CD4-positive, alpha-beta T cell treated with Interleukin-17A for 4 hours (primary cell): ENCODE data around the gene URM1.
A peak's percentile ranks its signal among the peaks of the same experiment; 100 is the strongest.
"Not testable (repeated sequence)": the region's sequence is repeated elsewhere in the genome, so short reads cannot be mapped to it uniquely, and the experiment has no call there.

Source experiments
- DNase-seq: peaks from one replicate; pipeline ENCODE4 v3.0.0-alpha.2; 2020; ENCODE audit warnings: mixed read lengths

Gene URM1

DNA sequence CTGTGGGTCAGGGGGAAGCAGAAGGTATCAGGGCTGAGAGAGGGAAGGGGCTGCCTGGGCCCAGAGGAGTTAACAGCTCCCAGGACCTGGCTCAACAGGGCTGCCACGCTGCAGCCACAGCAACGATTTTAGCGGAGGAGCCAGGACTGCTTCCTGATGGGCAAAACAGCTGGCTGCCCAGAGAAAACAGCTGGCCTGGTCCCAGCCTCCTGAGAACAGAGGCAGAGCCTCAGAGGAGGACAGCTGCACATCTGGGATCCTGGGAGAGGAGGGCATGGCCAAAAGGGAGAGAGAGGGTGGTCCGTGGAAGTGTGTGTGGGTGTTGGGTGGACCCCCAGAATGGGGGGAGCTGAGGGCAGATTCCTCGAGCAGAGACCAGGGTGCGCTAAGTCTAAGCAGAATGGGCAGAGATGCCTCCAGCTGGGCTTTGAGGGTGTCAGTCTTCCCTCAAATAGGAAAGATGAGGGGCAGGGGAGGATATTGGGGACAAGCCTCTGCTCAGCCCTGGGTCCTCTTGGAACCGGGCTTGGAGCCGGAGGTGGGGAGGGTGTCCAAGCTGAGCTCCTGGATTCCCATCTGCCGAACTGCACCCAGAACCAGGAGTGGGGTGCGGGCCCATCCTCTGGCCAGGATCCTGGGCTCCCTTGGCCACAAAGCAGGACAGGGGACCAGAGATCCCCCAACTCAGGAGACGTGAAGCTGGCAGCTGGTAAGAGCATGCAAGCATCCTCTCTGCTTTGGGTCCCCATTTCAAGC lies 40.4 kb downstream of the URM1 start:
- DNase-seq: no peak

GRCh38 chr9:128412120-128412790 lies 41.1 kb downstream of the URM1 start:
- DNase-seq: peak; percentile 58

GRCh38 chr9:128413728-128414127 lies 42.6 kb downstream of the URM1 start:
- not testable (repeated sequence) for DNase-seq

DNA sequence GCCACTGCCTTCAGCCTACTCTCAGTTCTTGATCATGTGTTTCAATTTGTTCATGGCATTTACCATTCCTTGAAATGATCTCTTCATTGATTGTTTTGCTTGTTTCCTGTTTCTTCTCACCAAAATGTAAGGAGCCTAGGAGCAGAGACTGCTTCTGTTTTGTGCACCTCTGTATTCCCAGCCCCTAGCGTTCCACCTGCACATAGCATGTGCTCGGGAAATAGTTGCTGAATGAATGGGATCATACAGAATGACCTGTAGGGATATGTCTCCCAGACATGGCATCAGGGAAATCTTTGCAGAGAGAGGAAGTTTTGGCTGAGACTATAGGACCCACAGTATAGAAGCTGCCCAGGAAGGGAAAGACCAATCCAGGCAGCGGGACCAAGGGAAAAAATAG lies 43.3 kb downstream of the URM1 start:
- no peak for DNase-seq

GRCh38 chr9:128415281-128415680 lies 44.1 kb downstream of the URM1 start:
- DNase-seq: no peak

- no peak for DNase-seq
Measured at GRCh38 chr9:128416014-128416413, 44.8 kb downstream of the URM1 start.

DNA sequence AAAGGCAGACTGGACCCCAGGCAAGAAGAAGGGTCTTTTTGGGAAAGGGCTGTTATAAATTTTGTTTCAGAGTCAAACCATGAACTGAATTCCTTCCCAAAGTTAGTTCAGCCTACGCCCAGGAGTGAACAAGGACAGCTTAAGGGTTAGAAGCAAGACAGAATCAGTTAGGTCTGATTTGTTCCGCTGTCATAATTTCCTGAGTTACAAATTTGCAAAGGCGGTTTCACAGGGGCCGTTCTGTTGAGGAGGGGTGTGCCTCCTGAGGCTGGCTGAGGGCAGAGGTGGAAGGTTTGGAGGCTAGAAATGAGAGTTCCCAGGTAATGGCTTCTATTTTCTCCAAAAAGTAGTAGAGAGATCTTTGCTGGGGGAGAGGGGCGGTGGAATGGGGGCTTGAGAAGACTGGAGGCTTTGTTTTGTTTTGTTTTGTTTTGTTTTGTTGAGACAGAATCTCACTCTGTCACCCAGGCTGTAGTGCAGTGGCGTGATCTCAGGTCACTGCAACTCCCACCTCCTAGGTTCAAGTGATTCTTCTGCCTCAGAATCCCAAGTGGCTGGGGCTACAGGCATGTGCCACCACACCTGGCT lies 45.4 kb downstream of the URM1 start:
- DNase-seq: no peak

DNA sequence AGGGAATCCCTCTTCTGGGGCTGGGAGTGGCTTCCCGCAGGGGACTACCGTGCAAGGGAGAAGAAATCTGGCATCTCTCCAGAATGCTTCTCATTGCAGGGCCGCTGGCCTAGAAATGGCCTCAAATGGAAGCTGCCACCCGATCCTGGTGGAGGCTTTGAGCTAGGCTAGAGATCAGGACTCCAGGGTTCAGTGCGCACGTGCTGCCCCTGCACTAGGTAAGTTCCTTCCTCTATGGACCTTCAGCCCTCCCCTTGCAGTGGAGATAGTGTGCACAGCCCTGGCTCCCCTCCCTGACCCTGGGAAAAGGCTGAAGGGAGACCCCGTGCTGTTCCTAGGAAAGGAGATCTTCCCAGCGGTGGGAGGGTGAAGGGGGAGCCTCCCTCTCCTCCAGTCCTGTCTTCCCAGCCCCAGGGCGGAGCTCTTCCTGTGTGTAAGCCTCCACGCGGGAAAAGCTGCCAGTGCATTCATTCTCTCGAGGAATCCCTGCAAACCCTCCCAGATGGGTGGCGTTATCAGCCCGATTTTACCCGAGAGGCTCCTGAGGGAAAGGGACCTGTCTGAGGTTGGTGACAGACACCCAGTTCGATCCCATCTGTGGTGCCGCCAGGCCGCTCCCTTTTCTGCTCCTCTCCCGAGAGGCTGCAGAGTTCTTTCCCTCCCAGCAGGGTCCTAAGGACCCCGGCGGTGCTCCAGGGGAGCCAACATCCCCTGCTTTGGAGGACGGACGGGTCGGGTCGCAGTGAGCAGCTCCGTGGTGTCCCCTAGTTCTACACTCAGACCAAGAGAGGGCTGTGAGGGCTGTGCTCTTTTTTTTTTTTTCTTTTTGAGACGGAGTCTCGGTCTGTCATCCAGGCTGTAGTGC lies 48.1 kb downstream of the URM1 start:
- peak; percentile 15 for DNase-seq

GRCh38 chr9:128420060-128420650 lies 49.0 kb downstream of the URM1 start:
- peak; percentile 79 for DNase-seq

DNA sequence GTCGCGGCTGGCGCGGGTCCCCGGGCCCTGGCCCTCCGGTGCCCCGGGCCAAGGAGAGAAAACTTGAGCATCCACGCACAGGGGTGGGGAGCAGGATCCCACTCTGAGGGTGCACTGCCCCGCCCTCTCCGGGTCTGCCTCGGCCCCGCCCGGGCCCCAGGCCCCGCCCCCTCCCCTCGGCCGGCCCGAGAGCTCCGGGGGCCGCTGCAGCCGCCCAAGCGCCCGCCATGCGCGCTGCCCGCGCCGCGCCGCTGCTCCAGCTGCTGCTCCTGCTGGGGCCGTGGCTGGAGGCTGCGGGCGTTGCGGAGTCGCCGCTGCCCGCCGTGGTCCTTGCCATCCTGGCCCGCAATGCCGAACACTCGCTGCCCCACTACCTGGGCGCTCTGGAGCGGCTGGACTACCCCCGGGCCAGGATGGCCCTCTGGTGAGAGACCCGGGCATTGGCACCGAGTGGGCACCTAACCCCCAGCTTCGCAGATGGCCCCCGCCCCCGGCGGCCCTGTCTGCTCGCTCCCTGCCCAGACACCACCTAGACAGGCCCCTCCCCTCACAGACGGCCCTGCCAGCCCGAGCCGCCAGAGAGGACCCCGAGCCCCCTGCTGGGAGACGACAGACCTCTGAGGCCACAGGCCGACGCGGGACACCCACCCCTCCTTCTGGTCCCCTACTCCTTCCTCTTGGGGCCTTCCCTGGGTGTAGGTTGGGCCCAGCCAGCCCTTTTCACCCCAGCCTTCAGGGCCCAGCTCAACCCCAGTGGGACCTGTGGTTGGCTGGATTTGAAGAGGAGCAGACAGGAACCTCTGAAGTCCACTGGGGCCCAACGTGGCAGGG lies 49.7 kb downstream of the URM1 start, which contains the start of gene CERCAM:
Gene CERCAM, plus strand, starts transcription at position 207 of the 831 bp plus-strand sequence. Its CDS starts 21 bp downstream, at position 228.
- peak; percentile 73 for DNase-seq

GRCh38 chr9:128421482-128421996 lies 50.4 kb downstream of the URM1 start:
- DNase-seq: no peak

- DNase-seq: not testable (repeated sequence)
Measured at GRCh38 chr9:128422022-128422782, 51.0 kb downstream of the URM1 start.

- DNase-seq: no peak
Measured at GRCh38 chr9:128422783-128423150, 51.6 kb downstream of the URM1 start.

GRCh38 chr9:128423356-128423755 lies 52.2 kb downstream of the URM1 start:
- not testable (repeated sequence) for DNase-seq

DNA sequence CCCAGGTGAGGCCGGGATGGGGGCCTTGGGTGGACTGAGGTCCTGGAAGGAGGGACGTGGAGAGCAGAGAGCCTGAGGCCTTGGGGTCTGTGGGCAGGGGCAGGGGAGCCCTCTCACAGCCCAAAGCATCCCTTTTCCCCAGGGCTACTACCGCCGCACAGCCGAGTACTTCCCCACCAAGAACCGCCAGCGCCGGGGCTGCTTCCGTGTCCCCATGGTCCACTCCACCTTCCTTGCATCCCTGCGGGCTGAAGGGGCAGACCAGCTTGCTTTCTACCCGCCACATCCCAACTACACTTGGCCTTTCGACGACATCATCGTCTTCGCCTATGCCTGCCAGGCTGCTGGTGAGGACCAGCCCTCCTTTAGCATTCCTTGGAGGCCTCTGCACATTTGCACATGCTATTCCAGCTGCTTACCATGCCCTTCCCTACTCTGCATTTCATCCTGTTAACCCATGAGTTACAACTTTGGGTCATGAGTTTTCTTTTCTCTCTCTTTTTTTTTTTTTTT lies 53.1 kb downstream of the URM1 start:
- DNase-seq: no peak

DNA sequence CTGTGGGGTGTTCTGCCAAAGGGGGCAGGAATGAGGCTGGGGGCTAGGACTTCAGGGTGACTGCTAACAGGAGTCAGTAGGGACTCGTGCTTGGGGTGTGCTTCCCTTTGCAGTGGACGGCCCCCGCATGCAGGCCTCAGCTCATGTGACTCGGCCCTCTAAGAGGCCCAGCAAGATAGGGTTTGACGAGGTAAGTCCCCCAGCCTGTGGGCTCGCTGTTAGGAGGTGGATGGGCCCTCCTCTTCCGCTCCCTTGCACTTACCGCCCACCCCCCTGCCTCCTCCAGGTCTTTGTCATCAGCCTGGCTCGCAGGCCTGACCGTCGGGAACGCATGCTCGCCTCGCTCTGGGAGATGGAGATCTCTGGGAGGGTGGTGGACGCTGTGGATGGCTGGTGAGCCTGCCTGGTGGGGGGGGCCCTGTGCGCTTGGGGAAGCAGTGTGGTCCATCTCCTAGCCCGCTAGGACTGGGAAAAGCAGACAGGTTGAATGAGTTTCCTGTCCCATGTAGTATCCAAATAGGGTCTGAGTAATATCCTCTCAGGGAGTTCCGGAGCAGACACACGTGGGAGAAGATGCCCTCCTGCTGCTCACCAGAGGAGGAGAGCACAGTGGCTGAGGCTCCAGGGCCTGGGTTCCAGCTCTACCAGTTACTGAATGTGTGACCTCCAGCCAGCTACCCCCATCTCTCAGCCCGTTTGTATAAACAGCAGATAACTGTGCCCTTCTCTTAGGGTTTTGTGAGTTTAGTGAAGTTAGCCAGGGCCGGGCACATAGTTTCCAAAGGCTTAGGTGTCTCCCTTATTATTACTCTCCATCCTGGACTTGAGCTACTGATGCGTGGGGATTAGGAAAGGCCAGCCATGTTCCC lies 57.7 kb downstream of the URM1 start:
- no peak for DNase-seq

GRCh38 chr9:128429513-128430086 lies 58.4 kb downstream of the URM1 start:
- DNase-seq: no peak

DNA sequence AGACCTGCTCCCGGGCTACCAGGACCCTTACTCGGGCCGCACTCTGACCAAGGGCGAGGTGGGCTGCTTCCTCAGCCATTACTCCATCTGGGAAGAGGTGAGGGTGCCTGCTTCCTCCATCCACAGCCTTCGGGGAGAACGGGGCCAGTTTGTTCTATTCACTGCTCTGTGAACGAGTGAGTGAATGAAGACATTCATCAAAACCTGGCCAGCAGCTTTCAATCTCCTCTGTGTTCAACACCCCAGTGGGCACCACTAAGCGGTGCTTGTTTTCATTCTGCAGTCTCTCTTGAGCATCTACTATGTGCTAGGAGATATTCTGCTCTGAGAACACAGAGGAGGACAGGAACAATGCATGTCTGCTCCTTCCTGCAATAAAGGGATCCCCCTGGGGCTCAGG lies 60.0 kb downstream of the URM1 start:
- DNase-seq: no peak

DNA sequence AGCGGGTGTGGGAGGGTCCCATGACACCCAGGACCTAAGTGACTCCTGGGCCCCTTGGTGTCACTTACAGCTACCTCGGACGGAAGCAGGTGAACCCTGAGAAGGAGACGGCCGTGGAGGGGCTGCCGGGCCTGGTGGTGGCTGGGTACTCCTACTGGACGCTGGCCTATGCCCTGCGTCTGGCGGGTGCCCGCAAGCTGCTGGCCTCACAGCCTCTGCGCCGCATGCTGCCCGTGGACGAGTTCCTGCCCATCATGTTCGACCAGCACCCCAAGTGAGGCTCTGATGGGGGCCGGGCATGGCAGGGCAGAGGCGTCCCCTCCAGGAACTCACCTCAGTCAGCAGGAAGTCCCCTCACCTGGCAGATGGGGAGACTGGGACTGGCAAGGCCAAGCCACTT lies 63.2 kb downstream of the URM1 start:
- DNase-seq: no peak
